ENCODE results near the gene SMYD2. TPM values are rescaled to one million over a fixed set of nuclear protein-coding genes. Genes with fewer than 3 reads are reported as not detected.

SMYD2 gene
- total RNA-seq, 1 experiment from 2014 or later = 27.2 TPM

GRCh38 chr1:214331827-214332423, 51.0 kb downstream of the SMYD2 start:
- Histone ChIP-seq H2AFZ (ENCODE audit: low read depth, low read length, poor library complexity, severe bottlenecking) (no peak overlapping the region), H3K9me2 (ENCODE audit: insufficient read depth) (no peaks in the 10 kb centered on the region), H4K20me1 (ENCODE audit: insufficient read depth) (peaks cover 4% of the 10 kb centered on the region; the same call in 1 of the 2 replicates), H3K27ac (ENCODE audit: low read depth, low read length) (no peak overlapping the region), H3K4me2 (ENCODE audit: low read length) (no peak overlapping the region), H3K4me1 (ENCODE audit: control insufficient read depth in 1 of 2, insufficient read depth in 2 of 2, low read length in 2 of 2) (no peaks in the 10 kb centered on the region), H3K9me3 (ENCODE audit: control insufficient read depth in 1 of 2, insufficient read depth in 1 of 2, low read depth in 1 of 2, low read length in 2 of 2) (no peaks in the 10 kb centered on the region), H3K79me2 (ENCODE audit: insufficient read depth, low read length) (no peaks in the 10 kb centered on the region), H3K27me3 (ENCODE audit: insufficient read depth, low read length) (no peaks in the 10 kb centered on the region), H3K9ac (ENCODE audit: low read length) (no peak overlapping the region), H3K4me3 (replicated peaks in 1 of 2; ENCODE audit: low read depth in 1 of 2, low read length in 2 of 2) (no peak overlapping the region), H3K36me3 (ENCODE audit: control insufficient read depth in 1 of 2, insufficient read depth in 2 of 2, low read length in 2 of 2) (no peaks in the 10 kb centered on the region)
- ChIA-PET CTCF (interaction anchor here (0.5 to 7.8 kb wide), 45 partner anchors 9 to 1209 kb away, joined by 3 to 210 read pairs (median 4); partner anchors contain the start of genes CENPF, PTPN14 and SMYD2), RAD21 (ENCODE audit: low non-redundant PET in 1 of 2, low total read pairs in 2 of 2, uncharacterized antibody in 2 of 2, unreplicated experiment in 2 of 2) (interaction anchor here (0.7 to 2.8 kb wide), 9 partner anchors 70 to 260 kb away, joined by 3 to 15 read pairs (median 7); no protein-coding TSS in a partner anchor), POLR2A (interaction anchor here (1.2 kb wide), 1 partner anchor 70 kb away, joined by 3 read pairs; no protein-coding TSS in a partner anchor)
- DNase-seq (ENCODE audit: low read depth, low spot score) (peak; percentile 26), ATAC-seq (peak; percentile 62)
- intact Hi-C loops (cut with micrococcal nuclease) = loop anchor here (2.0 kb wide), 2 partner anchors 297 to 1195 kb away; no protein-coding TSS in a partner anchor
- no TSS peak for BruUV-seq (replicated peaks)
- TF ChIP-seq FOSL1 (IDR thresholded peaks at IDR 0.05; ENCODE audit: low read depth) (no peak), YY1 (IDR thresholded peaks at IDR 0.05; ENCODE audit: extremely low read depth, insufficient replicate concordance, low read depth, low read length) (no peak), CBX3 (IDR thresholded peaks at IDR 0.05; ENCODE audit: low read depth) (0 out of 2 replicates have a peak, but pooled peaks have one; percentile 16), EZH2phosphoT487 (IDR thresholded peaks at IDR 0.05; ENCODE audit: borderline replicate concordance) (no peak), POLR2A (IDR thresholded peaks at IDR 0.05; ENCODE audit: borderline replicate concordance, extremely low read depth, insufficient read depth, insufficient read length) (no peak), MAX (IDR thresholded peaks at IDR 0.05) (no peak), CTCF (IDR thresholded peaks at IDR 0.05 in 2 of 3, conservative IDR thresholded peaks at IDR 0.05 in 1 of 3; ENCODE audit: borderline replicate concordance in 1 of 3, insufficient read depth in 1 of 3, low read depth in 2 of 3, low read length in 2 of 3) (peak; percentile 69 to 91 (median 90)), ATF3 (IDR thresholded peaks at IDR 0.05) (no peak), POLR2AphosphoS5 (IDR thresholded peaks at IDR 0.05; ENCODE audit: low read depth, low read length) (no peak), SP1 (IDR thresholded peaks at IDR 0.05; ENCODE audit: low read depth) (no peak), ZFX (IDR thresholded peaks at IDR 0.05) (no peak), TCF7L2 (IDR thresholded peaks at IDR 0.05; ENCODE audit: borderline replicate concordance, extremely low read depth, insufficient read depth, insufficient read length) (no peak), JUND (IDR thresholded peaks at IDR 0.05) (no peak), CEBPB (IDR thresholded peaks at IDR 0.05; ENCODE audit: low read depth) (no peak), EGR1 (IDR thresholded peaks at IDR 0.05; ENCODE audit: low read depth) (no peak), SRF (IDR thresholded peaks at IDR 0.05; ENCODE audit: low read depth) (no peak), EZH2 (IDR thresholded peaks at IDR 0.05) (no peak), SIN3A (IDR thresholded peaks at IDR 0.05; ENCODE audit: low read depth) (no peak), ELF1 (IDR thresholded peaks at IDR 0.05; ENCODE audit: borderline replicate concordance, low read depth) (no peak), RAD21 (IDR thresholded peaks at IDR 0.05; ENCODE audit: low read depth) (peak; percentile 76), ZNF274 (IDR thresholded peaks at IDR 0.05; ENCODE audit: low read depth, low read length) (no peak), ZBTB33 (IDR thresholded peaks at IDR 0.05; ENCODE audit: extremely low read depth, insufficient replicate concordance, low read length) (no peak)
